Natural killer cell (primary cell): ENCODE measurements around the gene HSF2. TPM values are rescaled to one million over a fixed set of nuclear protein-coding genes. Genes with fewer than 3 reads are reported as not detected.

Source experiments
- ATAC-seq, 3 donors: fragments of 150-1000 bp in 2 of 3; fragments of 200-7000 bp in 1 of 3; cut with Tn5 transposase; 1 replicate in 1 of 3; 2 replicates in 2 of 3; pipeline ENCODE4 v1.10.0; 2021; ENCODE audit warnings: mild to moderate bottlenecking in 2 of 3, moderate library complexity in 2 of 3
- DNase-seq, 2 donors: peaks; one replicate each; pipeline versions ENCODE4 v3.0.0 to v3.0.0-alpha.2; 2013 to 2021; ENCODE audit warnings: mixed read lengths in 1 of 2
- H3K27ac ChIP-seq: one replicate; pipeline ENCODE4 v1.5.1; 2013; ENCODE audit warnings: mild to moderate bottlenecking, low read length
- H3K27me3 ChIP-seq: one replicate; pipeline ENCODE4 v1.6.1; 2013; ENCODE audit warnings: low read length; ENCODE audit not compliant: control insufficient read depth, insufficient read depth
- H3K36me3 ChIP-seq: one replicate; pipeline ENCODE4 v1.6.1; 2013; ENCODE audit warnings: low read length; ENCODE audit not compliant: control insufficient read depth, insufficient read depth
- H3K4me1 ChIP-seq: one replicate; pipeline ENCODE4 v1.6.1; 2013; ENCODE audit warnings: low read length; ENCODE audit not compliant: control insufficient read depth, insufficient read depth
- H3K4me3 ChIP-seq: one replicate; pipeline ENCODE4 v1.5.1; 2013; ENCODE audit warnings: low read length
- H3K9me3 ChIP-seq: one replicate; pipeline ENCODE4 v1.6.1; 2013; ENCODE audit warnings: low read length; ENCODE audit not compliant: control insufficient read depth, insufficient read depth
- H3K27ac Mint-ChIP-seq, 2 donors: one replicate each; pipeline ENCODE4 v1.8.0; 2022; ENCODE audit warnings: mild to moderate bottlenecking in 2 of 2, mixed read lengths in 2 of 2, moderate library complexity in 1 of 2
- H3K27me3 Mint-ChIP-seq, 2 donors: one replicate each; pipeline ENCODE4 v1.8.0; 2022; ENCODE audit warnings: low read depth in 2 of 2, mixed read lengths in 2 of 2
- H3K36me3 Mint-ChIP-seq: one replicate; pipeline ENCODE4 v1.8.0; 2022; ENCODE audit warnings: mixed read lengths
- H3K4me1 Mint-ChIP-seq, 2 donors: one replicate each; pipeline ENCODE4 v1.8.0; 2022; ENCODE audit warnings: mixed read lengths in 2 of 2
- H3K4me3 Mint-ChIP-seq: one replicate; pipeline ENCODE4 v1.8.0; 2022; ENCODE audit warnings: mild to moderate bottlenecking, moderate library complexity, mixed read lengths
- H3K9me3 Mint-ChIP-seq, 2 donors: one replicate each; pipeline ENCODE4 v1.8.0; 2022; ENCODE audit warnings: mixed read lengths in 2 of 2
- CTCF ChIP-seq: fragments of 200-600 bp; IDR thresholded peaks from one replicate; pipeline ENCODE4 v1.8.0; 2022; ENCODE audit warnings: antibody characterized with exemption
- WGBS: methylation state at CpG from one replicate; pipeline ENCODE4 v1.1.7; 2013; ENCODE audit warnings: missing lambda C conversion rate; ENCODE audit not compliant: insufficient coverage; 5-methylcytosine and 5-hydroxymethylcytosine counted together
- intact Hi-C: fragments of 100-400 bp; cut with micrococcal nuclease; formaldehyde crosslinking; loops from one replicate; pipeline ENCODE4 v1.14.2; 2022
- total RNA-seq, 4 donors: library from RNA; stranded (reverse); fragments of 120-200 nt in 1 of 4; gene quantifications; one replicate each; pipeline versions ENCODE4 v1.2.3 to v1.2.4, GENCODE V29; 2013 to 2022

HSF2 gene
- total RNA-seq, 3 donors from 2014 or later (not counting 1 experiment from before 2014, with no cell fraction given), result 16.4 to 23.5 (median 21.1) TPM

- WGBS, result 90% methylated on average over 2 of the region's 2 CpGs
- no peaks in the 10 kb centered on the region for H3K4me1 Mint-ChIP-seq
- H3K9me3 Mint-ChIP-seq, result no peaks in the 10 kb centered on the region
- no peaks in the 10 kb centered on the region for H3K9me3 ChIP-seq
- intact Hi-C loops, result no loop called here
- H3K4me3 ChIP-seq, result no peak overlapping the region
- H3K36me3 Mint-ChIP-seq, result no peaks in the 10 kb centered on the region
- no peak overlapping the region for H3K4me3 Mint-ChIP-seq
- no peaks in the 10 kb centered on the region for H3K4me1 ChIP-seq
- no peaks in the 10 kb centered on the region for H3K36me3 ChIP-seq
- peaks cover 20 to 46% of the 10 kb centered on the region in 2 donors for H3K27me3 Mint-ChIP-seq
- H3K27me3 ChIP-seq, result peaks cover 6% of the 10 kb centered on the region
- no peak for TF ChIP-seq CTCF
- H3K27ac Mint-ChIP-seq, result no peak overlapping the region
- DNase-seq (no peak), ATAC-seq (no peak)
- no peak overlapping the region for H3K27ac ChIP-seq
These were observed 10.5 kb upstream of the HSF2 start for GRCh38 chr6:122388945-122389344.

- WGBS, result 79% methylated on average over 3 of the region's 4 CpGs
- H3K27me3 ChIP-seq, result peaks cover 6% of the 10 kb centered on the region
- intact Hi-C loops, result no loop called here
- TF ChIP-seq CTCF, result no peak
- ATAC-seq (no peak), DNase-seq (no peak)
- H3K9me3 ChIP-seq, result no peaks in the 10 kb centered on the region
- Mint-ChIP-seq H3K4me3 (no peak overlapping the region), H3K4me1 (no peaks in the 10 kb centered on the region), H3K27me3 (peaks cover 19 to 55% of the 10 kb centered on the region in 2 donors), H3K27ac (no peak overlapping the region), H3K36me3 (no peaks in the 10 kb centered on the region), H3K9me3 (no peaks in the 10 kb centered on the region)
- H3K4me1 ChIP-seq, result no peaks in the 10 kb centered on the region
- no peak overlapping the region for H3K27ac ChIP-seq
- H3K4me3 ChIP-seq, result no peak overlapping the region
- no peaks in the 10 kb centered on the region for H3K36me3 ChIP-seq
These were observed 9.6 kb upstream of the HSF2 start for GRCh38 chr6:122389704-122390372.

GRCh38 chr6:122392564-122393350, 6.7 kb upstream of the HSF2 start:
- WGBS, result 87% methylated on average over 6 of the region's 6 CpGs
- DNase-seq, result no peak

More at GRCh38 chr6:122392564-122393350, 6.7 kb upstream of the HSF2 start:
- no peaks in the 10 kb centered on the region for H3K36me3 ChIP-seq
- H3K4me3 ChIP-seq, result no peak overlapping the region
- no peaks in the 10 kb centered on the region for H3K9me3 ChIP-seq
- H3K27me3 ChIP-seq, result peaks cover 4% of the 10 kb centered on the region
- H3K27ac ChIP-seq, result no peak overlapping the region
- H3K36me3 Mint-ChIP-seq, result no peaks in the 10 kb centered on the region
- H3K9me3 Mint-ChIP-seq, result no peaks in the 10 kb centered on the region
- ATAC-seq, result no peak
- no peak for TF ChIP-seq CTCF
- H3K27me3 Mint-ChIP-seq, result peaks cover 15 to 46% of the 10 kb centered on the region in 2 donors
- intact Hi-C loops, result no loop called here
- H3K4me1 ChIP-seq, result no peaks in the 10 kb centered on the region
- no peak overlapping the region for H3K27ac Mint-ChIP-seq
- H3K4me1 Mint-ChIP-seq, result no peaks in the 10 kb centered on the region
- H3K4me3 Mint-ChIP-seq, result no peak overlapping the region
